Ovary (tissue), 3 donors: Measurements from ENCODE around the gene EYS.

Source experiments
- EP300 ChIP-seq: sonication (generic); formaldehyde crosslinking; IDR thresholded peaks from one replicate; pipeline ENCODE4 v1.6.1; 2017; ENCODE audit warnings: antibody characterized with exemption
- POLR2A ChIP-seq: fragments of 450-650 bp; IDR thresholded peaks from one replicate; pipeline ENCODE4 v1.6.1; 2017; ENCODE audit warnings: antibody characterized with exemption, mild to moderate bottlenecking, moderate library complexity
- TF ChIP-seq, protein P1 (sequence below), 3 donors: fragments of 450-650 bp in 2 of 3; fragments of 200-600 bp in 1 of 3; IDR thresholded peaks; one replicate each; pipeline versions ENCODE4 v1.5.1 to v1.8.0; 2016 to 2022; ENCODE audit warnings: antibody characterized with exemption in 3 of 3, mild to moderate bottlenecking in 1 of 3
- donor health status: DM: no; HTN: no; CAD: no.

DNA sequence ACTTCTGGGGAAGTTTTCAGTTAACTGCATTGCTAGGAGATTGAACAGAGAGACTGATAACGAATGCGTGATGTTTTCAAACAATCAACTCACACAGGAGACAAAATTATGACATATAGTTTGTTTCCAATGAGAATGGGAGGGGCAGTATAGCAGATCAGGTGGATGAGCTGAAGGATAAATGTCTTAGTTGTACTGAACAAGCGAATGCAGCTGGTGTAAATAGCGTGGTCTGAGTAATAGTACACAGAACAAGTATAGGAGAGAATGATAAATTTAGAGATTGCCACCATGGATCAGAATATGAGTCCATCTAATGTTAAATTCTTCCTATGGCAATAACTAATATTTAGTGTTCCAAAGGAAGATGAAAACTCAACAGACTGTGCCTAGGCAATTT, 858.6 kb downstream of the EYS start:
- no peak for TF ChIP-seq POLR2A
- TF ChIP-seq, protein P1, sequence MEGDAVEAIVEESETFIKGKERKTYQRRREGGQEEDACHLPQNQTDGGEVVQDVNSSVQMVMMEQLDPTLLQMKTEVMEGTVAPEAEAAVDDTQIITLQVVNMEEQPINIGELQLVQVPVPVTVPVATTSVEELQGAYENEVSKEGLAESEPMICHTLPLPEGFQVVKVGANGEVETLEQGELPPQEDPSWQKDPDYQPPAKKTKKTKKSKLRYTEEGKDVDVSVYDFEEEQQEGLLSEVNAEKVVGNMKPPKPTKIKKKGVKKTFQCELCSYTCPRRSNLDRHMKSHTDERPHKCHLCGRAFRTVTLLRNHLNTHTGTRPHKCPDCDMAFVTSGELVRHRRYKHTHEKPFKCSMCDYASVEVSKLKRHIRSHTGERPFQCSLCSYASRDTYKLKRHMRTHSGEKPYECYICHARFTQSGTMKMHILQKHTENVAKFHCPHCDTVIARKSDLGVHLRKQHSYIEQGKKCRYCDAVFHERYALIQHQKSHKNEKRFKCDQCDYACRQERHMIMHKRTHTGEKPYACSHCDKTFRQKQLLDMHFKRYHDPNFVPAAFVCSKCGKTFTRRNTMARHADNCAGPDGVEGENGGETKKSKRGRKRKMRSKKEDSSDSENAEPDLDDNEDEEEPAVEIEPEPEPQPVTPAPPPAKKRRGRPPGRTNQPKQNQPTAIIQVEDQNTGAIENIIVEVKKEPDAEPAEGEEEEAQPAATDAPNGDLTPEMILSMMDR (IDR thresholded peaks at IDR 0.05), result no peak
- no peak for TF ChIP-seq EP300
